Measurements from ENCODE around the gene PMF1. TPM values are rescaled to one million over a fixed set of nuclear protein-coding genes. Genes with fewer than 3 reads are reported as not detected.

Gene PMF1
- total and polyA plus RNA-seq, 4 donors = 32.6 to 70.6 (median 59.8) TPM

DNA sequence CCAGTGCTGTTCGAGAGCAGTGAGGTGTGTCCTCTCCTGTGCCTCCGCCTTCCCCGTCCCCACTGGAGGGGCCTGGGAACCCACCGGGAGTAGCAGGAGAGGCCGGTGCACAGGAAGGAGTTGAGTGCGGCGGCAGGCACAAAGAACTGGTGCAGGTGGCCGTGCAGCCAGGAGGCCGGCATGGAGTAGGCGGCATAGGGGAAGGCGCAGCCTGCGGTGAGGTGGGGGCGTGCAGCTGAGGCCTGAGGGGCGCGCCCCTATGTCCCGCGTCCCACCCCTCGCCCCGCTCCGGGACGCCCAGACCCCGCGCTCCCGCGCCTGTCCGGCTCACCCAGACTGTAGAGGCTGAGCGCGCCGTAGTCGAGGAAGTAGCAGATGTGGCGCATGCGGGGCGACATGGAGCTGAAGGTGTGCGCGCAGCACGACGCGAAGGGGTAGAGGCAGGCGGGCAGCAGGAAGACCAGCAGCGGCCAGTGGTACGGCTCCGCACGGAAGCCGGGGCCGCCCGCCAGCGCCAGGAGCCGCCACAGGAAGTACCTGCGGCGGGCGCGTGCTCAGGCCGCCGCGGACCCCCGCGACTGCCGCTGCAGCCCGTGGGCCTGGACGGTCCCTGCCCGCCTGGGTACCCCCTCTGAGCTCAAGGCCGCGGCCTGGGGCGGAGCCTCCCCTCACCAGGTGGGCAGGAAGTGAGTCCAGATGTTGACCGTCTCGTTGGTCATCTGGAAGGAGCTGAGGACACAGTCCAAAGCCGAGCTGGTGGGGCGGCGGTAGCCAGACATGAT is 32.8 kb downstream of the PMF1 start:
- DNase-seq (ENCODE audit: low read depth in 4 of 6, low spot score in 6 of 6) = peak in 2 of 6 donors; percentile 55 to 69
- Histone ChIP-seq H3K27ac (ENCODE audit: low read depth, low read length) (no peak overlapping the region), H3K27me3 (ENCODE audit: control insufficient read depth, insufficient read depth, low read length) (peaks cover 6% of the 10 kb centered on the region), H3K9me3 (ENCODE audit: control insufficient read depth, insufficient read depth, low read length) (no peaks in the 10 kb centered on the region), H3K36me3 (ENCODE audit: control insufficient read depth, insufficient read depth, low read length) (peaks cover 83% of the 10 kb centered on the region), H3K4me3 (ENCODE audit: low read depth, low read length) (peak overlapping the region; percentile 24), H3K4me1 (ENCODE audit: control insufficient read depth, insufficient read depth, low read length) (peaks cover 71% of the 10 kb centered on the region)
- WGBS (ENCODE audit: insufficient coverage) = 7% methylated on average over 67 of the region's 69 CpGs

DNA sequence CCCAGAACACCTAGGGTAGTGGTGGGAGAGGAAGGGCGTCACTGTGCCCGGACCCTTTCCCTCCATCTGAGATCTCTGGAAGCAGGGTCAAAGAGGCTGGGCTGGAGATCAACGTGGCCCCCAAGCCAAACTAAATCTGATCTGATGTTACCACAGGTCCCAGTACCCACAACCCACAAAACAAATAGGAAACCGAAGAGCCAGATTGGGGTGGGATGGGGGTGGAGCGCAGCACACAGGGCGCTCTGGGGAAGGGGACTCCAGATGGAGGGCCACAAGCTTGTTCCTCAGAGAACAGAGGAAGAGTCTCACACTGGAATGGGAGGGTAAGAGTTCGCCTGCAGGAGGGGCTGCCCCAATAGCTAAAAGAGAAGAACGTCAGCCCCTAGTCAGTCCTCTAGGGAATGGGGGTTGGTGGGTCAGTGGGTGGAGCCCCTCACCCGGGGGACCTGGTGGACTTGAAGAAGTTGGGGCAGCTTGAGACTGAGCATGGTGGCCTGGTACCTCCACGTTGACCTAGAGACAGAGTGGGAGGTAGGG is 33.5 kb downstream of the PMF1 start:
- no peak for DNase-seq (ENCODE audit: low read depth in 4 of 6, low spot score in 6 of 6)
- Histone ChIP-seq H3K27me3 (ENCODE audit: control insufficient read depth, insufficient read depth, low read length) (peaks cover 6% of the 10 kb centered on the region), H3K4me3 (ENCODE audit: low read depth, low read length) (peak overlapping the region; percentile 36), H3K36me3 (ENCODE audit: control insufficient read depth, insufficient read depth, low read length) (peaks cover 83% of the 10 kb centered on the region), H3K9me3 (ENCODE audit: control insufficient read depth, insufficient read depth, low read length) (no peaks in the 10 kb centered on the region), H3K4me1 (ENCODE audit: control insufficient read depth, insufficient read depth, low read length) (peaks cover 77% of the 10 kb centered on the region), H3K27ac (ENCODE audit: low read depth, low read length) (peak overlapping the region; percentile 15)
- 68% methylated on average over 5 of the region's 10 CpGs for WGBS (ENCODE audit: insufficient coverage)

DNA sequence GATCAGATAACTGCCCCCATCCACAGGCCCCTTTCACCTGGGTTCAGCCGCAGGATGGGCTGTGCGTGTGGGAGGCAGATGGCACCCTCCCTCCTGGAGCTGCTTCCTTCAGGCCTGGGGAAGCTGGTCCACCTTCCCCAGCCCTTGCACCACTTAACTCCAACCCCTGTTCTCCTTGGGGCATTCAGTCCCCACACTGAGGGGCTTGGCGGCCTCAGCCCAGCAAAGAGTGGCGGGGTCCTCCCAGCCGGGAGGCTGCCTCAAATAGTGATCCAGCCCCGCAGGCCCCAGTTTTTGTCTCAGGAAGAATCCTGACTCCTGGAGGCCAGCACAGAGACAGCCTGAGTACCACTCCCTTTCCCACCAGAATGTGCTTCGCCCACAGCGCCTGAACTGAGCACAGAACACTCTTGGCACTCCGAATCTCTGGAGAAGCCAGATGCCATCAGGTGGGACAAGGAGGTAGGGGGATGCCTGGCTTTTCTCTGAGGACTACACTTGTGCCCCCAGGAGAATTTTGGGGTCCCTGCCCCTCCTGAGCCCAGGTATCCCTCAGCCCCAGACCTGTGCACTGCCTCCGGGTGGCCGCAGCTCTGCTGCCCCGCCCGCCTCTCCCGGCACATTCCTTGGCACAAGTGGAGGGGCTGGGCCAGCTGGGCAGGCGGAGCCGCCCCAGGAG is 34.1 kb downstream of the PMF1 start:
- Histone ChIP-seq H3K4me3 (ENCODE audit: low read depth, low read length) (peak overlapping the region; percentile 36), H3K27ac (ENCODE audit: low read depth, low read length) (peak overlapping the region; percentile 96), H3K36me3 (ENCODE audit: control insufficient read depth, insufficient read depth, low read length) (peaks cover 83% of the 10 kb centered on the region), H3K4me1 (ENCODE audit: control insufficient read depth, insufficient read depth, low read length) (peaks cover 83% of the 10 kb centered on the region), H3K27me3 (ENCODE audit: control insufficient read depth, insufficient read depth, low read length) (peaks cover 6% of the 10 kb centered on the region), H3K9me3 (ENCODE audit: control insufficient read depth, insufficient read depth, low read length) (no peaks in the 10 kb centered on the region)
- DNase-seq (ENCODE audit: low read depth in 4 of 6, low spot score in 6 of 6) = peak in 1 of 6 donors; percentile 39
- WGBS (ENCODE audit: insufficient coverage) = 65% methylated on average over 14 of the region's 16 CpGs

DNA sequence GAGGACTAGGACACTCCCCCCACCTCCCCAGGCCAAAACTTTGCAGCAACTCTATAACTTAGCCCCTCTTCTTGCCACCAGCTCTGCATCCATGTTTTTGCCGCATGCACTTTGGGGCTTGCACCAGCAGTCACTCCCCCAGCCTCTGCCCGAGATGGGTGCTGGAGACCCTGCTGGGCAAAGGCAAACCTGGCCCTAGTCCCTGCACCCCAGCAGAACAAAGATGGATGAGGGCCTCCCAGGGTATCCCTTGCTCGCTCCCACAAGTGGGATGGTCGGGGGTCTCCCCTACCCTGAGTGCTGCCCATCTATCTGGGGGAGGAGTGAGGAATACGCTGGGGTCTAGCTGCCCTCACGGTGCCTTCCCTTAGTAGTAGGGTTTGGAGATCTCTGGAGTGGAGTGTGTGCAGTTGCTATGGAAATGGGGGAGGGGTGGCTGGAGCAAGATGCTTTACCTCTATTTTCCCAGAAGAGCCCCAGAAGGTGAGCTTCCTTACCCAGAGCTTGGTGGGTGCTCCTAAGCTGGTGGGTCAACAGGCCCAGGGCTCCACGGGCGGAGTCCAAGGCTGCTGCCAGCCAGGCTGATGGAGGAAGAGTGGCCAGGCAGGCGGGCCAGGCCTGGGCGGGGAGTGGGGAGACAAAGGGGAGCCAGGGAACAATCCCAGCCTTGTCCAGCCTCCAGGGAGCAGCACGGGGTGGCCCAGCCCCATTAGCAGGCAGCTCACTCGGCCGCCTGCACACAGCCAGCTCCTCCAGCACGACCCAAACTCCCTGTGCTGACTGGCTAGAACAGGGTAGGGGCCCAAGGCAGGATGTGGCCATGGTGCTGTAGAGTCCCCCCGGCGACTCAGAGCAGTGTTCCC is 34.9 kb downstream of the PMF1 start, which contains the start of gene PAQR6:
PAQR6 (minus strand) TSS at position 597 of the 863 bp plus-strand sequence. CDS start 1,325 bp downstream, outside the sequence.
- DNase-seq (ENCODE audit: low read depth in 4 of 6, low spot score in 6 of 6) = peak; percentile 44 to 92 (median 72)
- H3K4me3 ChIP-seq (ENCODE audit: low read depth, low read length) = peak within 1 kb of the TSS; percentile 36
- H3K36me3 ChIP-seq (ENCODE audit: control insufficient read depth, insufficient read depth, low read length) = peaks cover 83% of the 10 kb centered on the region
- 23% methylated on average over 11 of the region's 16 CpGs for WGBS (ENCODE audit: insufficient coverage)
- peaks cover 6% of the 10 kb centered on the region for H3K27me3 ChIP-seq (ENCODE audit: control insufficient read depth, insufficient read depth, low read length)
- H3K9me3 ChIP-seq (ENCODE audit: control insufficient read depth, insufficient read depth, low read length) = no peaks in the 10 kb centered on the region
- H3K27ac ChIP-seq (ENCODE audit: low read depth, low read length) = peak within 1 kb of the TSS; percentile 96
- H3K4me1 ChIP-seq (ENCODE audit: control insufficient read depth, insufficient read depth, low read length) = peaks cover 85% of the 10 kb centered on the region

DNA sequence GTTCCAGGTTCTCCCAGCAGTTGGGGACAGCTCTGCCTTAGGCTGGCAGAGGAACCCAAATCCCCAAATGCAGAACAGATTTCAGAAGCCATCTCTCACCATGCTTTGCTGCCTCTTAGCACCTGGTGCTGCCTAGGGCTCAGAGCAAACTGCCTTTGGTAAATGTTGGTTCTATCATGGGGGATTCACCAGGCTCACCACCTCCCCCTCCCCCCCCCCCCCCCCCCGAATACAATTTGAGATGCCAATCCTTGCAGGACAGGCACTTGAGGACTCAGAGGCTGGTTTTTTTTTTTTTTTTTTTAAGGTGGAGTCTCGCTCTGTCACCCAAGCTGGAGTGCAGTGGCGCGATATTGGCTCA is 35.5 kb downstream of the PMF1 start:
- no peaks in the 10 kb centered on the region for H3K9me3 ChIP-seq (ENCODE audit: control insufficient read depth, insufficient read depth, low read length)
- H3K36me3 ChIP-seq (ENCODE audit: control insufficient read depth, insufficient read depth, low read length) = peaks cover 83% of the 10 kb centered on the region
- no peak overlapping the region for H3K4me3 ChIP-seq (ENCODE audit: low read depth, low read length)
- H3K27ac ChIP-seq (ENCODE audit: low read depth, low read length) = peak overlapping the region; percentile 96
- DNase-seq (ENCODE audit: low read depth in 4 of 6, low spot score in 6 of 6) = no peak
- no CpG with 5 or more reads among the region's 4 CpGs for WGBS (ENCODE audit: insufficient coverage)
- peaks cover 85% of the 10 kb centered on the region for H3K4me1 ChIP-seq (ENCODE audit: control insufficient read depth, insufficient read depth, low read length)
- H3K27me3 ChIP-seq (ENCODE audit: control insufficient read depth, insufficient read depth, low read length) = peaks cover 6% of the 10 kb centered on the region

DNA sequence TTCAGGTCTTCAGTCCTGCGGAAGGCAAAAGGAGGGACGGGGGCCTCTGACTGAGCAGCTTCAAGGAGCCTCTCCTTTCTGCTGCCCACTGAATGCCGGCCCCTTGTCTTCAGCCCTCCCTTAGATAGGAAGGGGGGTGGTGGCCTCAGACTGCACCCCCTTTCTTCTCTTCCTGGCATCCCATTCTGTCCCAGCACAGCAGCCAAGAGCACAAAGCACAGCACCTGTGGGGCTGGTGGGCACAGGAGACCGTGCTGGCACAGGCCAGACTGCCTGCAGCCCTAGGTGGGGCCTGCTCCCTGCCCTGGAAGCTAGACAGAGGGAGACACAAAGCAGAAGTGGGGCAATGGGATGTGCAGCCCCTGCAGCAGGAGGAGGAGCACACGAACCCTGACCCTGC is 36.8 kb downstream of the PMF1 start:
- H3K4me3 ChIP-seq (ENCODE audit: low read depth, low read length) = no peak overlapping the region
- peaks cover 82% of the 10 kb centered on the region for H3K36me3 ChIP-seq (ENCODE audit: control insufficient read depth, insufficient read depth, low read length)
- H3K9me3 ChIP-seq (ENCODE audit: control insufficient read depth, insufficient read depth, low read length) = no peaks in the 10 kb centered on the region
- DNase-seq (ENCODE audit: low read depth in 4 of 6, low spot score in 6 of 6) = no peak
- H3K4me1 ChIP-seq (ENCODE audit: control insufficient read depth, insufficient read depth, low read length) = peaks cover 75% of the 10 kb centered on the region
- WGBS (ENCODE audit: insufficient coverage) = 44% methylated on average over 3 of the region's 5 CpGs
- peaks cover 6% of the 10 kb centered on the region for H3K27me3 ChIP-seq (ENCODE audit: control insufficient read depth, insufficient read depth, low read length)
- H3K27ac ChIP-seq (ENCODE audit: low read depth, low read length) = peak overlapping the region; percentile 96

DNA sequence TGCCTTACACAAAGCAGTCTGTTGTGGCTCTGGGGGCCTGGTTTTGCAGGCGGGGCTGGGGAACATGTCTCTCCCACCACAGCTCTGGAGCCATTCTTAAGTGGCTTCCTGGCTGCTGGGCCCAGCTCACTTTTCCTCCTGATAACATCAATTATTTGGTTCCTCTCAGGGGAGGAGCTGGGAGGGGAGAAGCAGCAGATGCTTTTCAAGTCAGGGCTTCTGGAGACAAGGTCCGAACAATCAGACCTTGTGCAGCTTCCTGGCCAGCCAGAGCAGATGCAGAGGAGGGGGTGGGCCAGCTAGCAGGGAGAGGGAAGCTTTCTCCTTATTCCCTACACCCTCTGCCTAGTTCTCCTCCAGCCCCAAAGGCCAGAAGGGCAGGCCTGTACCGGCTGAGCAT is 38.7 kb downstream of the PMF1 start:
- 63% methylated on average over 1 of the region's 3 CpGs for WGBS (ENCODE audit: insufficient coverage)
- no peaks in the 10 kb centered on the region for H3K27me3 ChIP-seq (ENCODE audit: control insufficient read depth, insufficient read depth, low read length)
- no peak overlapping the region for H3K4me3 ChIP-seq (ENCODE audit: low read depth, low read length)
- peaks cover 56% of the 10 kb centered on the region for H3K4me1 ChIP-seq (ENCODE audit: control insufficient read depth, insufficient read depth, low read length)
- H3K27ac ChIP-seq (ENCODE audit: low read depth, low read length) = peak overlapping the region; percentile 54
- peak in 2 of 6 donors; percentile 38 to 59 for DNase-seq (ENCODE audit: low read depth in 4 of 6, low spot score in 6 of 6)
- H3K36me3 ChIP-seq (ENCODE audit: control insufficient read depth, insufficient read depth, low read length) = peaks cover 85% of the 10 kb centered on the region
- H3K9me3 ChIP-seq (ENCODE audit: control insufficient read depth, insufficient read depth, low read length) = no peaks in the 10 kb centered on the region

DNA sequence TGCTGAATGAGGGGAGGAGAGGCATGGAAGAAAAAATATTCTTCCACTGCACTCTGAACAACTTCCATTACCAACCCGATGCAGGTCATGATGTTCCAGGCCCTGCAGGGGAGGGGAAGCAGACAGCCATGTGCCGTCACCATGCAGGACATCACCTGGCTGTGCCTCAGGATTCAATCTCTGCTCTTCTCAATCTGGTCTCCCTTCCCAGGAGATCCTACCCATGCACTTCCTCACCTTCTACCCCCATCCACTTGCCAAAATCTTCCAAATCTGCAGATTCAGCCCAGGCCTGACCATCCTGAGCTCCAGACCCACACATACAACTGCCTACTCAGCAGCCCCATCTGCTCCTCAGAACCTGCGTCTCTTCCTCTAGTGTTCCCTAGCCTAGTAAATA is 40.8 kb downstream of the PMF1 start:
- DNase-seq (ENCODE audit: low read depth in 4 of 6, low spot score in 6 of 6) = no peak
- no peaks in the 10 kb centered on the region for H3K27me3 ChIP-seq (ENCODE audit: control insufficient read depth, insufficient read depth, low read length)
- H3K9me3 ChIP-seq (ENCODE audit: control insufficient read depth, insufficient read depth, low read length) = no peaks in the 10 kb centered on the region

DNA sequence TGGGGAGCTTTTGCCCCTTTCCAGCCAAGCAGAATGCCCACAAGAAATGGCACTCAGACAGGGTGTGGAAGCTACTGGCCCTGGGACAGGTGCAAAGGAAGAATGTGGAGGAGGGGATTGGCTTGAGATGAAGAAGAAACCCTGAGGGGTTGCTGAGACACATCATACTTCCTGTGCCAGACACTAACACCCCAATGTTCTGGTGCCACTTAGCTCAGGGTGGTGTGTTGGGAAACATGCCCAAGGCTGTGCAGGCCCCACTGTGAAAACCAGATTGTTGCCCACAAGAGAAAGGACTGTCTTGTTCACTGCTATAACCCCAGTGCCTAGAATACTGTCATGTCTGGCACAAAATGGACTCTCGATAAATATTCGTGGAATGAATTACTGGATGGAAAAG is 44.9 kb downstream of the PMF1 start:
- no peak overlapping the region for H3K4me3 ChIP-seq (ENCODE audit: low read depth, low read length)
- WGBS (ENCODE audit: insufficient coverage) = 83% methylated on average over 1 of the region's 2 CpGs
- DNase-seq (ENCODE audit: low read depth in 4 of 6, low spot score in 6 of 6) = no peak
- no peaks in the 10 kb centered on the region for H3K27me3 ChIP-seq (ENCODE audit: control insufficient read depth, insufficient read depth, low read length)
- H3K4me1 ChIP-seq (ENCODE audit: control insufficient read depth, insufficient read depth, low read length) = peaks cover 12% of the 10 kb centered on the region
- H3K36me3 ChIP-seq (ENCODE audit: control insufficient read depth, insufficient read depth, low read length) = peaks cover 89% of the 10 kb centered on the region
- H3K27ac ChIP-seq (ENCODE audit: low read depth, low read length) = no peak overlapping the region
- H3K9me3 ChIP-seq (ENCODE audit: control insufficient read depth, insufficient read depth, low read length) = no peaks in the 10 kb centered on the region

More for the DNA sequence above, 40.8 kb downstream of the PMF1 start:
- H3K4me3 ChIP-seq (ENCODE audit: low read depth, low read length) = no peak overlapping the region
- H3K36me3 ChIP-seq (ENCODE audit: control insufficient read depth, insufficient read depth, low read length) = peaks cover 90% of the 10 kb centered on the region
- peaks cover 35% of the 10 kb centered on the region for H3K4me1 ChIP-seq (ENCODE audit: control insufficient read depth, insufficient read depth, low read length)
- H3K27ac ChIP-seq (ENCODE audit: low read depth, low read length) = no peak overlapping the region
- WGBS (ENCODE audit: insufficient coverage) = 97% methylated on average over 3 of the region's 3 CpGs
